GM10266 (cell line): Measurements from ENCODE around the gene HTR7.

Experiments used
- DNase-seq: peaks from one replicate; pipeline ENCODE4 v3.0.0; 2012; ENCODE audit errors: extremely low spot score
- TF ChIP-seq, protein P1 (sequence below): IDR thresholded peaks from 2 replicates; pipeline ENCODE4 v1.5.1; 2012; ENCODE audit warnings: mild to moderate bottlenecking, low read depth; ENCODE audit not compliant: control insufficient read depth, insufficient read depth; ENCODE audit errors: missing control alignments

HTR7 gene

GRCh38 chr10:90723416-90724068 is 134.3 kb downstream of the HTR7 start:
- TF ChIP-seq, protein P1, sequence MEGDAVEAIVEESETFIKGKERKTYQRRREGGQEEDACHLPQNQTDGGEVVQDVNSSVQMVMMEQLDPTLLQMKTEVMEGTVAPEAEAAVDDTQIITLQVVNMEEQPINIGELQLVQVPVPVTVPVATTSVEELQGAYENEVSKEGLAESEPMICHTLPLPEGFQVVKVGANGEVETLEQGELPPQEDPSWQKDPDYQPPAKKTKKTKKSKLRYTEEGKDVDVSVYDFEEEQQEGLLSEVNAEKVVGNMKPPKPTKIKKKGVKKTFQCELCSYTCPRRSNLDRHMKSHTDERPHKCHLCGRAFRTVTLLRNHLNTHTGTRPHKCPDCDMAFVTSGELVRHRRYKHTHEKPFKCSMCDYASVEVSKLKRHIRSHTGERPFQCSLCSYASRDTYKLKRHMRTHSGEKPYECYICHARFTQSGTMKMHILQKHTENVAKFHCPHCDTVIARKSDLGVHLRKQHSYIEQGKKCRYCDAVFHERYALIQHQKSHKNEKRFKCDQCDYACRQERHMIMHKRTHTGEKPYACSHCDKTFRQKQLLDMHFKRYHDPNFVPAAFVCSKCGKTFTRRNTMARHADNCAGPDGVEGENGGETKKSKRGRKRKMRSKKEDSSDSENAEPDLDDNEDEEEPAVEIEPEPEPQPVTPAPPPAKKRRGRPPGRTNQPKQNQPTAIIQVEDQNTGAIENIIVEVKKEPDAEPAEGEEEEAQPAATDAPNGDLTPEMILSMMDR = no peak
- no peak for DNase-seq

GRCh38 chr10:90722832-90723231 is 135.0 kb downstream of the HTR7 start:
- TF ChIP-seq, protein P1 = no peak
- DNase-seq = no peak

DNA sequence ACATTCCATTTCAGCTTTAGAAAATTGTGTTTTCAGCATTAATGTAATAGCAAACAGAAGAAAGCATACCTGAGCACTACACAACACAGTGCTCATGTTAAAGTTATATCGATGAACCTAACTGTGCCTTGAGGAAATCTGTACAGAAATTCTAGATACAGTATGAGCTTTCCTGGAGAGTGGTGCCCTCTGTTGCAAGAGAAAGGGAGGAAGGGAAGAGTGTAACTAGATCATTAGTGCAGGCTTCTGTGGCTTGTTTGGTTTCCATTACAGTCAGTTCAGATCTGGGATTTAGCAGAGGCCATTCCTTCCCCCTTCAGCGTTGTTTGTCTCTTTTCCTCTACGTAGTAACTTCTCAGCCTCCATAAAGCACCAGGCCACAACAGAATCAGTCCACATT is 139.7 kb downstream of the HTR7 start:
- TF ChIP-seq, protein P1 = no peak

DNA sequence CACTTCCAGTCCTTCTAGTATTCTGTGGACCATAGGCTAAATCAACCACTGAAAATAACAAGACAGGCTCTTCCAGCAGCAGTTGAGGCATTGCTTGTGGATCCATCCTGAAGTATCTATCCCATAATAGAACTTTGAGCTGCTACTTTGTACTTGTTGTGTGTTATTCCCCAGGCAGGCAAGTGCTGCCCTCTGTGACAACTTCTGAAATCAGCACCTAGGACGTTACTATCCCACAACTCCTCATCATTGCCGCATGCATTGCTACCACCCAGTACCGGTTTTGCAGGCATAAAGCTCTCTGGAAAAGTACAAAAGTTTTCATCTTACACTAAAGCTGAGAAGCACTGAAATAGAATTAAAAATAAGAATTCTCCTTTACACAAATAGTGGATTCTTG is 145.3 kb downstream of the HTR7 start:
- TF ChIP-seq, protein P1 = no peak
- DNase-seq = no peak

More for the DNA sequence above, 139.7 kb downstream of the HTR7 start:
- DNase-seq = no peak

DNA sequence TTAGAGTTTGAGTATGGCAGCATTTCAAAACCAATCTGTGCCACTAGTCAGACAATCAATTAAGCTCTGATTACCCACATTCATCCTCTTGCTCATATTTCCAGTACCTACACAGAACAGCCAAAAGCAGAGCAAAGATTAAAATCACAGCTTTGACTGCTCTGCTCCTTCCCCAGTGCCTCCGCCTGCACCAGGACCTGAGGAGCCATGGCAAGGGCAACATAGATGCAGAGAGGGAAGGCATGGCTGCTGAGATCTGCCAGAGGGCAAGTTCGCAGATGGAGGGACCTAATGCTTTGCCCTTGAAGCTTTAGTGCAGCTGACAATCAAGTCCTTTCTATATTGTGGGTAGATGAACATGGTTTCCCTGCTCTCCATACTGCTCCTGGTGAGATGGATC is 148.1 kb downstream of the HTR7 start:
- DNase-seq = no peak
- TF ChIP-seq, protein P1 = no peak

- TF ChIP-seq, protein P1 = no peak
- no peak for DNase-seq
Measured at GRCh38 chr10:90707657-90708056, 150.2 kb downstream of the HTR7 start.

GRCh38 chr10:90701428-90701827 is 156.4 kb downstream of the HTR7 start:
- no peak for DNase-seq
- TF ChIP-seq, protein P1 = no peak
